Effector CD8-positive, alpha-beta T cell (primary cell): ENCODE measurements around the gene PSMB7.

ENCODE experiments used
- DNase-seq: peaks from one replicate; lab custom pipeline; 2025; lab: John Stamatoyannopoulos, UW

The PSMB7 gene

DNA sequence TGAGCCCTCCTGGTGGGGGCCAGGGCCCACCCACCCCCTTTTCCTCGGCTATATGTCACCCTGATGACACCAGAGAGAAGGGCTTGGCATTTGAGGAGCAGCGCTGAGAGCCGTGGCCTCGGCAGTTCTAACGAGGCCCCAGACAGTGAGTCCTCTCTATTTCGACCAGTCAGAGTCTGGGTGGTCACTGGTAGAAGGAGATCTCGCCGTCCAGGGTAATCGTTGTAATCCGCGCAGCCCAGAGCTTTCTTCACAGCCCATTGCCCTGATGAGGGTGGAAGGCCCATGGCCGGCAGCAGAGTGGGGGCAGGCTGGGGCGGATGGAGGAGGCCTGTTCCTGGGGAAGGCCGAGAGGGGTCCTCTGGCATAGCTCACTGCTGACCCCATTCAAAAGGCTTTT lies 70.2 kb downstream of the PSMB7 start:
- DNase-seq = no peak

DNA sequence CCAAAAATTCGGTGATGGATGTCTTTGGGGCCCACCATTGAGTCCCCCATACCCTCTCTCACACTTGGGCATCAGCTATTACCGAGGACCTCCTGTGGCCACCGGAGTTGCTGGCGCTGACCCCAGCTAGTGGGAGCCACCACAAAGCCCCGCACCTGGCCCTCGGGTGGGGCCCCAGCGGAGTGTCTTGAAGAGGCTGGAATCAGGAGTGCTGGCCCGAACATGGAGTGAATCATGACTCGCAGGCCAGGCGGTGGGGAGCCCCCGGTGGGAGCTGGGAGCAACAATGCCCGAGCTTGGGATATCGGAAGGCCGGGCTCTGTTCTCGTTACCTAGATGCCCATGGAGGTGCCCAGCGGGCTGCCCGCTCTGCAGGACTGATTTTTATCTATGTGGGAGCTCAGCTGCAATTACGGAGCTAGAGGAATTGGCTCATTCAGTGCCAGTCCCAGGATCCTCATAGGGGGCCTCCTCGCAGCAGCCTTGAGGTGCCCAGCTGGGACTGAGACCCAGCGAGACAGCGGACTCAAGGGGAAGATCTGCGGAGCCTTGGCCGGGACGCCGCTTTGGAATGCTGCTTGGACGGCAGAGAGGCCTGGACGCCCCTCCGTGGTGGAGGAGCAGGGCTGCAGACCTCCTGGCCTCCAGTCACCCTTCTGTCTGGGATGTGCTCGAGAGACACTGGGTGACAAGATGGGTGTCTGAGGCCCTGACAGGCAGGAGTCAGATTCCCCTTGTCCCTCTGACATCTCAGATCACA lies 70.8 kb downstream of the PSMB7 start:
- DNase-seq = no peak

DNA sequence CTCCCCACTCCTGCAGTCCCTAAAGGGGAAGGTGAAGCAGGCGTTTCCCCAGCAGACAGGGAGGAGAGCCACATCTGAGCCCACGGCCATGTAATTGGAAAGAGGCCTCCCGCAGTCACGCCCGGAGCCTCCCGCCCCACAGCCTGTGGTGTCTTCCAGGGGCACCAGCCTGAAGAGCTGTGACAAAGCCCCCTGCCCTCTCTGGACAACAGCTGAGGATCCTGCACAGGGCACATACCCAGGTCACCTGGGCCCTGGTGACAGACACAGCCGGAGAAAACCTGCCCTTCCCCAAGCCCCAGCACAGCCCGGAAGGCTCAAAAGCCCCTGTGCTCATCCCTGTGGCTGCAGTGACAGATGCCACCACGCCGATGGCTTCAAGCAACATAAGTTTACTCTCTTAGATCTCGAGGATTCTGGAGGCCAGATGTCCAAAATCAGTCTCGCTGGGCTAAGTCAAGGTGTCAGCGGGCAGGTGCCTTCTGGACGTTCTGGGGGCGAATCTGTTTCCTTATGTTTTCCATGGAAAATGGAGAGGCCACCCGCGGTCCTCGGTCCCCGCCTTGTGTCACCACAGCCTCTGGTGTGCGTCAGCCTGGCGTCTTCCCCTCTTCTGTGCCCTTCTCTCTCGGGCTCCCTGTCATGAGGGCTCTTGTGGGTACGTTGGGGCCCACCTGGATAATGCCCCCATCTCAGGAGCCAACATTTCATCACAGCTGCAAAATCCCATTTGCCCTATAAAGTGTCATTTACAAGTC lies 71.5 kb downstream of the PSMB7 start:
- no peak for DNase-seq

DNA sequence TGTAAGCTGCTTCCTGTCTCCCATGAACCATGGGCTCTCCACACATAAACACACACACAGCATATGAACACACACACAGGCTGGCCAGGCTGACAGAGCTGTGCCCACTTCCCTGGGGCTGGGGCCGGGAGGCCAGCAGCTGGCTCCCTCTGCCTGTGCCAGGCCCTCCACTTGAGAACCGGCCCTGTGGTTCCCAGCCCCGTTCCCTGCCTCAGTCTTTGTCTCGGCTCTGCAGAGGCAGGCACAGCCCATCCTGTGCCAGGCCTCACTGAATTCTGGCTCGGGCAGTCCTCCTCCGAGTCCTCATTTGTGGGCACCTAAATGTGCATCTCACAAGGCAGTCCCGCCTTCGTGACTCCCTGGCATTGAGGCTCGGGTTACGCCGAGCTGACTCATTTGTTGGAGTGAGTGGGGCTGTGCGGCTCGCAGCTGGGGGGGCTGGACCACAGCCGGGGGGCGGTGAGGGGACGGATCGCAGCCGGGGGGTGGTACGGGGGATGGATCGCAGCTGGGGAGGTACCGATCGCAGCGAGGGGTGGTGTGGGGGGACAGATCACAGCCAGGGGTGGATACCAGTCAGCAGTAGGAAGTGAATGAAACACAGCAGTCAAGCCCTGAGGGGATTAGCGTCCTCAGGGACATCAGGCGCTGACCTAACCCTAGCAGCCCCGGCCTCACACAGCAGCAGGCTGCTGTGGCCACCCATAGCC lies 72.3 kb downstream of the PSMB7 start:
- no peak for DNase-seq

DNA sequence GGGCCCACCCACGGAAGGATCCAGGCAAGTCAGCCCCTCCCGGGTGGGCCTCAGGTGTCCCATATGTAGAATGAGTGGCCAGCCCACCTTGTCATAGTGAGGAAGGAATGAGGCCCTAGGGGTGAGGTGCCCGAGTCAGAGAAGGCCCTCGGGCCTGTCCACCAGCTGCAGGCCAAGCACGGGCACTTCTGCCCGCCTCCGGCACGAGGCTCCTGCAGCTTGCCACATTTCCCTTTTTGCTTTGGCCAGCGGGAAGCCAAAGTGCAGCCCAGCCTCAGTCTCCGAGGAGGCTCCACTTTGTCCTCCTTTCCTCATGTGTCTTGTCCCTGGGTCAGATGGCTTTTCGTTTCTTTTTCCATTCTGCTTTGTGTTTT lies 72.9 kb downstream of the PSMB7 start:
- no peak for DNase-seq

DNA sequence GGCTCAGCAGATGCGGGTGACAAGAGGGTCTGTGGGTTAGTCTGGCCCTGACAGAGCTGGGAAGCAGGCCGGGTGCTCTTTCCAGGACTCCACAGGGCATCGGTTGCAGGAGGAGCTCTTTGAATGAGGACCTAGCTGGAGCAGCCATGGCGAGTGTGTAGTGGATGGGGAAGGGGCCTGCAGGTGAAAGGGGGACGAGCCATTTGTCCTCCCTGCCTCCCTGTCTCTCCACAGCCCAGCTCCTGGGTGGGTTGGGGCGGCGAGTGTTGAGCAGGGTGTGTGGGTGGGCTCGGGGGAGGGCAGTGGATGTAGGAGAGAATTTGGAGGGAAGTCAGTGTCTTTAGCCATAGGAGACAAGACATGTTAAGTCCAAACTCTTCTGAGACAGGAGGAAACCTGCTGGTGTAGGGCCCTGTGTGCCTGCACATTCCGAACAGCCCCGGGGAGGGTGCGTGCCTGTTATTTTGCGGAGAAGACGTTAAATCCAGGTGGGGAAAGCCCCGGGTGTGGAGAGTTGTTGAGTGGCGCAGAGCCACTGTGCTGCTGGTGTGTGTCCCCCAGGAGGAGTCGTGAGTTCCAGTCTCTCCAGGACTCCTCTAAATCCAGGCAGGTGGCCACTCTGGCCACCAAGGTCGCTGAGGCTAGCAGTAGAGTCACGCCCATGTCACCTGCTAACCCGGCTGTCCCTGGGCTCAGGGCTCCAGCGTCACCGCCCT lies 73.6 kb downstream of the PSMB7 start:
- no peak for DNase-seq

DNA sequence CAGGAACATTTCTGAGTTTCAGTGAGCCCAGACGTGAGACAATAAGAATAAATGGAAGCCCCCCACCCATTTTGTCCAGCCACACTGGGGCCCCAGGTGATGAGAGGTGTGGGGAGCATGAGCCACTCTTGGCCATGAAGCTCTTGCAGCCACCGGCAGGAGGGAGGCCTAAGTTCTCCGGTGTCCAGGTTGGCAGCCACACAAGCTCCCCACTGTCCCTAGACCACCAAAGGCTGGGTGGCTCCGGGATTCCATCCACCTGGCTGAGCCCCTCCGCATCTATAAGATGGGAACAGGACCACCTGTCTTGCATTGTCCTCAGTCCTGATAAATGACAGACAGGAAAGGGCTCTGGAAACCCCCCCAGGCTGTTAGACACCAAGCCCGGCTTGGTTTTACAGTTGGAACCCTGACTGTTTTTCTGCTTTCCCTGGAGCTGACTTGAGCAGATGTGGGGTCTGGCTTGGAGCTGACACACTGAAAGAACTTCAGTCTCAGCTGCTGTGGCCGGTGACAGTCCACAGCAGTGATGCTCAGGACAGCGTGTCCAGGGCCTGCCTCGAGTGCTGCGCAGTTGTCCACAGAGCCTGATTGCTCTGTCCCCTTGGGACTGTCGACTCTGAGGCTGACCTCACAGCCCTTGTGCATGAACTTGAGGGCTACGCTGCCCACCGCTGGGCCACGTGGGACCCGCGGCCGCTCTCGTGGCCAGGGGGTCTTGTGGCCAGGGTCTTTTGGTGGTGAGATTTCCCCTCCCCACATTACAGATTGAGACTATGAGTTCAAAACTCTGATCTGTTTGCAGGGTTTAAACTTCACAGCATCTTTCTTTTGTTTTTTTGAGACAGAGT lies 74.8 kb downstream of the PSMB7 start:
- DNase-seq = no peak

DNA sequence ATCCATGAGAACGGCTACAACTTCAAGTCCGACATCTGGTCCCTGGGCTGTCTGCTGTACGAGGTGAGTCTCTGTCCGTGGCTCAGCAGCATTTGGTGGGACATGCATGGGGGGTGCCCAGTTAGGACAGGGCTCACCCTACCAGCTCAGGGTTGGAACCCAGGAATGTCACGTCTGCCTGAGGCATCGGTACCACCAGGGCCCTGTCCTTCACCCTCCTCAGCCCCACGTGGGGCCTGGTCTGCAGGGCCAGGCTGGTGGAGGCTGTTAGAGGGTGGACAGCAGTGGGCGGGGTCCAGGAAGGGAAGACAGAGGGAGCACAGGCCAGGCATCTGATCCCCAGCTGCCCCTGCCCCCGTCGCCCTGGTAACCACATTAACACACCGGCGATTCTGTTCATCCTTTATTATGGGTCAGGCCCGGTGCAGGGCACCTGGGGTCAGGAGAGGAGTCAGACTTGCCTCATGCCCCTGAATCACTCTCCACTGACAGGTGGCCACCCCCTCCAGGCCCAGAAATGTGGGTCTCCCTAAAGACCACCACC lies 75.6 kb downstream of the PSMB7 start:
- no peak for DNase-seq

DNA sequence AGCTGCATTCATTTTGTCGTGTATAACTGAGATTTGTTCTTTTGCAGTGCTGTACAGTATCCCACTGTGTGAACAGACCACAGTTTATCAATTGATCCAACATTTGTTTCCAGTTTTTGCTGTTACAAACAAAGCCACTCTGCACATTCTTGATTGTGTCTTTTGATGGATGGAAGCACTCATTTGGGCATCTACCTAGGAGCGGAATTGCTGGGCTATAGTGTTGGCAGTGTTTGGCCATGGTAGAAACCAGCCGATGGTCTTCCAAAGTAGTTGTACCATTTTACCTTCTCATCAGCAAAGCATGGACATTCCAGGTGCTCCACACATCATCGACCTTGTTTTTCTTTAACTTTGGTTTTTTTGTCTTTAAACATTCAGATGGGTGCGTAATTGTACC lies 77.7 kb downstream of the PSMB7 start:
- no peak for DNase-seq

DNA sequence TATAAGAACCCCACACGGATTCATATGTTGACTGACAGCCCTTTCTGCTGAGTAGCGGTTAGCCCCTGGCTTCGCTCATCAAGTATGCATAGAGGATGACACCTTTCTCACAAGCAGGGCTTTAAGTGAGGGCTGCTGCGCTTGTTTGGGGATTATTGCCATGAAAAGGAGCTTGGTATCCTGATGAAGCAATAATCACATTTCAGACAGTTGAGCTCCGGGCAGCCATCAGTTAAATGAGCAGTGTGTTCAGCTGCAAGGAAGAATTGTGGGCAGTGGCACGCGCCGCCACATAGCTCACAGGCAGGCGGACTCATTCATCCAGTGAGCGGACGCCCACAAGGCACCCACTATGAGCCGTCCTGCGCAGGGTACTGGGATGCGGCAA lies 79.9 kb downstream of the PSMB7 start:
- DNase-seq = no peak

DNA sequence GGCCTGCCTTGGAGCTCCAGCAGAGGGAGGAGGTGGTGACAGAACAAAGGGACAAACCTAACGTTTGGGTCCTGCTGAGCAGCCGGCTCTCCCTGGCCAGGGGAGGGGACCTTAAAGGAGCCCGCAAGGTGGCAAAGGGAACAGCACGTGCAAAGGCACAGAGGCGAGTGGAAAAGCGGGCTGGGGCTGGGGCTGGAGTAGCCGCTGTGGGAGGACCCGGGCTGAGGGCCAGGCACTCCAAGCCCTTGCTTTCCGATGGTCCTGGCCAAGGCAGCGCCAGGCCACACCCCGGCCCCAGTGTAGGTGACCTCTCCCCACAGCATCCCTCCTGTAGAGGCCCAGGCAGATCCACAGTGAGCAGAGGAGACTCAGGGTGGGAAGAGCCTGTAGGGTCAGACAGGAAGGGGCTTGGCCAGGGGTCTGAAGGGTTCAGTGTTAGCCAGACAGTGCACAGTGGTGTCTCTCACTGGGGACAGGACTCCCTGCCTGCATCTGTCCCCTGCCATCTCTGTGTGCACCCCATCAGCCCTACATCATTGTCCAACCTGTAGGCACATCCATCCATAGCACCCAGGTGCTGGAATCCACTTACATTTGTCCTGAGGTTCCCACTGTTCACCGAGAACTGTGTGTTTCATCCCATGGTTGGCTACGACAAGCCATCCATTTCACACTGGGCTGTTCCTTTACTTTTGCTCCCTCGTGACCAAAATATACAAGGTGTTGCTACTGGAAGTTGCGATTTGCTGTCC lies 80.5 kb downstream of the PSMB7 start:
- no peak for DNase-seq

DNA sequence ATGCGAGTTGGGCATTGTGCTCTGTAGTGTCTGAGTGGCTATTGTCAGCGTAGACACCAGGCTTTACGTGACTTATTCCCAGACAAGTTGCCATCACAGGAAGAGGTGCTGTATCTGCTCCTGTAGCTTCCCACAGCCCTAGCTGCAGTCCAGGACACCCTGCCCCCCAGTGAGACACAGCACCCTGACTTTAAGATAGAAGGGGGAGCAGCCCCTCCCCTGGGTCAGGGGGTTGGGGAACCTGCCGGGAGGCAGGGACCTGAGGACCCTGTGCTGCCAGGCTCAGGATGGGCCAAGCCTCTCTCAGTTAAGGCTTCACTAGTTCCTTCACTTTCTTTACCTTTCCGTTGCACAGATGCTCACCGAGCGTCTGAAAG lies 82.1 kb downstream of the PSMB7 start:
- no peak for DNase-seq

DNA sequence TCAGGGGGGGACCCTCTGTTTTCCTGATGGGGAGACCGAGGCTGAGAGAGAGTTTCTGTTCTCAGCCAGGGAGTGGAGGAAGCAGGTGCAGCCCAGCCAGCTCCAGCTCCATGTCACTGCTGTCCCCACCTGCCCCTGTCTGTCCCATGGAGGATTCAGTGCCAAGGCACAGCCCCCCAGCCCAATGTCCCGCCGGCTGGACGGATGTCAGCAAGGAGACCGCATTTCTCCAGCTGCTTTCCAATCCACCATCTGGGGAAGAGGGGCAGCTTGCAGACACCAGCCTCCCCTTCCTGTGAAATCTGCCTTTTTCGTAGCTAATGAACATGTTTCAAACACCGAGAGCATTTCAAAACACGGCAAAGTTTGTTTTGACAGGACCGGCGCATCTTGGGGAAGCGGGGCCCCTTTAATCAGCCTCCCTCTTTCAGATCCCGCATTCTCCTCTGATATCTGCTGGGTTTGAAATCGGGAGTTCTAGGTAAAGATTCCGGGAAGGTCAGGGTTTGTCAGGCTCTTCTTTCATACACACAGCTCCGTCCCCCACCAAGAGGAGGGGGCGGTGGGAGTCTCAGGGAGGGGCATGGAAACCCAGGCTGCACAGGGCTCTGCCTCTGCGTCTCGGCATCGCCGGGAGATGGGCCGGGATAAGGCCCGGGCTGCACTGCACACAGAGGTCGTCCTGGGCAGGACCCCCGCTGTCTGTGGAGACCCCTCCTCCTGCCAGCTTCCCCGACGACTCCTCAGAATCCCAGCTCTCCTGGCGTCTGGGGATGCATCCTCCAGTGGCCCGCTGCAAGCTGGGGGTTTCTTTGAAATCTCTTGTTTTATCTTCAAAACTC lies 82.7 kb downstream of the PSMB7 start:
- DNase-seq = no peak

DNA sequence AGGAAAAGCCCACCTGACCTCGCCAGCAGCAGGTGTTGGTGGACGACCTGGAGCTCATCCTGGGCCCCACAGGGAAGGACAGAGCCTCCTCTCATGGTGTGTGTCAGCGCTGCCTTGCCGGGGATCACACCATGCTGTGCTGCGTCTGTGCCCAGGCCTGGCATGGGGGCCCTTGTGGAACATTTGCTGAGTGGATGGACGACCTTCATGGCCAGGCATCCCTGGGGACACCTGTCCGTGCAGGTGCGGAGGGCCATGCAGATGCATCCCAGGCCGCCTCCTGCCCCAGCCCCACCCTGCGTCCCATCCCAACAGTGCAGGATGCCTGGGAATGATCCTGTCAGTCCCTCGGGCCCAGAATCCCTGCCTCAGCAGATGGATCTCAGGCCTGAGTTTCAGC lies 83.7 kb downstream of the PSMB7 start:
- DNase-seq = no peak

DNA sequence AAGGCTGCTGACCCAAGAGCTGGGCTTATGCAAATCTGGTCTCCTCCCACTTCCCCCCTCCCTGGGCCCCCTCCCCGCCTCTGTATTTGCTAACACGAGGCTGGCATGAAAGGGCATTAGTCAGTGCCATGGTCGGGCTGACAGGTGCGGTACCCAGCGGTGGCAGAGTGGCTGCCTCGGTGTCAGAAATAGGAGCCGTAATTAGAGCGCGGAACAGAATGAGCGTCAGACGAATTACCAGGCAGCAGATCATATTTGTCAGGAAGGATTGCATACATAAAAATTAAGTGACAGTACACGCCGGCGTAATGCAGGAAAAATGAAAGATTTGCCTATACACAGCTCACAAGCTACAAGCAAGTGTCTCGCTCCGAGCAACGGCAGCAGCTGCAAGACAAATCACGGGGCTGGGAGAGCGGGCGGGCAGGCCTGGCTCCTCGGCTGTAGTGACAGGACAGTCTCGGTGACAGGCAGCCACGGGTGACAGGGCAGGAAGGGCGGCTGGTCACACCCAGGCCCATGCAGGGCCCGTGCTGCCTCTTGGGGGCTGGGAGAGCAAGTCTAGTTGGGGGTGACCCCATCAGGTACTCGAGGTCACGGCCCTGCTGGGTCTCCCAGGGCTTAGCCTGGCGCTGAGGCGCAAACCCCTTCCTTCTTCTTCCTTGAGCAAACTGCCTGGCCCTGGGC lies 85.1 kb downstream of the PSMB7 start:
- DNase-seq = no peak

DNA sequence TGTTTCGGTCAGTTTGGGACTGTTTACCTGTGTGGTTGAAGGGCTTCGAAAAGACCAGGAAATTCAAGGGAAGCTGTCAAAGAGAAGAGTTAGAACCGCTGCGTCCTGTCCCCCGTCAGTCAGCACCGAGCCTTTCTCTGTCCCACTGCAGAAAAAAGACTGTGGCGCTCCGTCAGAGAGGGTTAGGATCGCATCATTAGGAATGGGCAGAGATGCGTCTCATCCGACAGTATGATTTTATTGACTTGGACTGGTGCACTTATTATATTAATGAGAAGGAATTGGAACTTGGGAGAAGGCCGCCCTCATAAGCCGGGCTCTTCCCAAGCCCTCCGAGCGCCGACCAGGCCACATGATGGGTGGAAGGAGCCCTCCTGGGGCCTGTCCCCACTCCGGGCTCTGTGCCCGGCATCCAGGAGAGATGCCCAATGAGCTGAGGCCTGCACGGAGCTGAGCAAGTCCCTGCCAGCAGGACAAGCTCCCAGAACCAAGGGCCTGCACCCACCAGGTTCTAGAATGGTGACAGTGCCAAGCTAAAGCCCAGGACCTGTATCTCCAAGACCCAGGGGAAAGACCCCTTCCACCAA lies 85.9 kb downstream of the PSMB7 start:
- no peak for DNase-seq

DNA sequence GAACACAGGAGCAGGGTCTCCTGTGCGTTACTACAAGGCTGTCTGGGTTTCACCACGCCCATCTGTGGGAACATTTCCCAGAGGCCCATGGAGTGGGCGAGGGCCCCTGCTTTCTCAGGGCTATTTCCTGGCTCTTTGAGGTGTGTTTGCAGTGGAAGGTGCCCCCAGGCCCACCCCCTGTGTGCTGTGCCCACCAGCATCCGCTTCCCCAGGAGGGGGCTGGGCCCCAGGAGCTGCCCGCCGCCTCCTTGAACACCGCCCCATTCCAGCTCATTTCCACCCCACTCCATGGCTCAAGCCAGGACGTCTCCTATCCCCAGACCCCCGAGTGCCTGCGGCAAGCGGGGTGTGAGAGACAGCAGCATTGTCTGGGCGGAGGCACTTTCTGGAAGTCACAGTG lies 87.0 kb downstream of the PSMB7 start:
- no peak for DNase-seq

DNA sequence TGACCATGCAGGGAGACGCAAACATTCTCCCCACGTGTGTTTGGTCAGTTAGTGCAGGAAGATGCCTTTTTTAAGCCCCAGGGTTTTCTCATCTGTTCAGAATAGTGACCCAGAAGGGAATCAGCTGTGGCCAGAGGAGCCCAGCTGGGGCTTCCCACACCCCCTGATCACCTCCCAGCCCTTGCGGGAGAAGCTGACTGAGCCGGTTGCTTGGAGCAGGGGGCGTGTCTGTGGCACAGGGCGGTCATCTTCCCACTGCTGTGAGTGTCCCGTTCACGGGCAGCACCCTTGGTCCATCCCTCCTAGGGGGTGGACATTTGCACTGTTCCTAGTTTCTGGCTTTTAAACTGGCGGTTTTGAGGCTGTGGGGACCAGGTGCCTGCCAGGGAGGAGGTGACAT lies 87.8 kb downstream of the PSMB7 start:
- no peak for DNase-seq

DNA sequence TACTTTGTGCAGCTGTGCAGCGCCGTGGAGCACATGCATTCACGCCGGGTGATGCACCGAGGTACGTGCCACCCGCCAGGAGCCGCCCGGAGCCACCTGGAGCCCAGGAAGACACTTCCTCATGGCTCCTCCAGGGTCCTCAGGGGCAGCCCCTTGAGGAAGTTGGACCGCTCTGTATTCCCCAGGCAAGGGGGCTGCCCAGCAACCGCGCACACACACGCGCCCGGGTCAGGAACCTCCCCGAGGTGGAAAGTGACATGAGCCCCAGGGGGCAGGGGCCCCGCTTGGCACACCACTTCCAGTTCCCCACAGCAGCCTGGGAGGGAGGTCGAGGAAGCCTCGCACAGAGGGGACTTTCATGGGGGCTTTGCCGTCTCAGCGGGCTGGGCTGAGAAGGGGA lies 88.9 kb downstream of the PSMB7 start:
- DNase-seq = no peak
